ENCODE results near the gene CAMSAP1. TPM values are rescaled to one million over a fixed set of nuclear protein-coding genes. Genes with fewer than 3 reads are reported as not detected.

Gene CAMSAP1
- total and polyA plus RNA-seq, 2 donors (not counting 1 experiment from before 2014, with no cell fraction given): 6.6 to 31.0 TPM

GRCh38 chr9:135902655-135903357, 4.5 kb downstream of the CAMSAP1 start:
- Histone ChIP-seq H3K4me1 (ENCODE audit: control insufficient read depth in 2 of 2, insufficient read depth in 2 of 2, low read length in 2 of 2) (peaks cover 6 to 9% of the 10 kb centered on the region in 2 donors), H4K20me1 (ENCODE audit: control insufficient read depth, insufficient read depth, low read length, poor library complexity, severe bottlenecking) (peaks cover 31% of the 10 kb centered on the region), H3K27me3 (replicated peaks in 1 of 4; ENCODE audit: control extremely low read depth in 1 of 4, control insufficient read depth in 3 of 4, insufficient read depth in 4 of 4, low read length in 3 of 4) (no peaks in the 10 kb centered on the region), H3K4me2 (replicated peaks; ENCODE audit: low read depth, low read length, poor library complexity, severe bottlenecking) (no peak overlapping the region), H3K9ac (ENCODE audit: low read length) (no peak overlapping the region), H3K79me2 (ENCODE audit: control insufficient read depth, insufficient read depth, low read length) (peaks cover 79% of the 10 kb centered on the region), H3K4me3 (ENCODE audit: control extremely low read depth in 1 of 5, extremely low read depth in 1 of 5, insufficient read depth in 1 of 5, low read depth in 2 of 5, low read length in 4 of 5) (no peak overlapping the region), H3K27ac (ENCODE audit: low read length in 2 of 2) (no peak overlapping the region), H3K9me3 (ENCODE audit: control extremely low read depth in 1 of 3, control insufficient read depth in 2 of 3, insufficient read depth in 1 of 3, low read length in 2 of 3) (peaks cover 0 to 4% (median 0%) of the 10 kb centered on the region in 3 donors), H2AFZ (ENCODE audit: insufficient read depth, low read depth, low read length, poor library complexity, severe bottlenecking) (no peak overlapping the region), H3K36me3 (replicated peaks in 1 of 2; ENCODE audit: control extremely low read depth in 1 of 2, control insufficient read depth in 1 of 2, extremely low read depth in 1 of 2, insufficient read depth in 2 of 2, low read length in 1 of 2) (no peaks in the 10 kb centered on the region)
- H3K27ac Mint-ChIP-seq: no peak overlapping the region
- no peak overlapping the region for H3K4me3 Mint-ChIP-seq
- H3K4me1 Mint-ChIP-seq: peaks cover 36% of the 10 kb centered on the region
- WGBS (ENCODE audit: insufficient coverage): 99% methylated on average over 10 of the region's 12 CpGs
- ChIA-PET CTCF (no interaction called here), POLR2A (no interaction called here)
- no peaks in the 10 kb centered on the region for H3K27me3 Mint-ChIP-seq
- ATAC-seq (ENCODE audit: low read depth) (no peak), DNase-seq (no peak)
- intact Hi-C loops (cut with micrococcal nuclease): no loop called here
- H3K9me3 Mint-ChIP-seq (ENCODE audit: insufficient read depth): no peaks in the 10 kb centered on the region
- no peak for TF ChIP-seq EZH2 (IDR thresholded peaks at IDR 0.05; ENCODE audit: borderline replicate concordance, insufficient read depth, low read depth, low read length, poor library complexity, severe bottlenecking)
- no peak for TF ChIP-seq CTCF (IDR thresholded peaks at IDR 0.05)

- Histone ChIP-seq H3K4me2 (replicated peaks; ENCODE audit: low read depth, low read length, poor library complexity, severe bottlenecking) (no peak overlapping the region), H3K9me3 (ENCODE audit: control extremely low read depth in 1 of 3, control insufficient read depth in 2 of 3, insufficient read depth in 1 of 3, low read length in 2 of 3) (peaks cover 0 to 4% (median 0%) of the 10 kb centered on the region in 3 donors), H3K9ac (ENCODE audit: low read length) (no peak overlapping the region), H3K4me3 (ENCODE audit: control extremely low read depth in 1 of 5, extremely low read depth in 1 of 5, insufficient read depth in 1 of 5, low read depth in 2 of 5, low read length in 4 of 5) (no peak overlapping the region), H3K27me3 (replicated peaks in 1 of 4; ENCODE audit: control extremely low read depth in 1 of 4, control insufficient read depth in 3 of 4, insufficient read depth in 4 of 4, low read length in 3 of 4) (no peaks in the 10 kb centered on the region), H2AFZ (ENCODE audit: insufficient read depth, low read depth, low read length, poor library complexity, severe bottlenecking) (no peak overlapping the region), H3K27ac (ENCODE audit: low read length in 2 of 2) (no peak overlapping the region), H3K36me3 (replicated peaks in 1 of 2; ENCODE audit: control extremely low read depth in 1 of 2, control insufficient read depth in 1 of 2, extremely low read depth in 1 of 2, insufficient read depth in 2 of 2, low read length in 1 of 2) (no peaks in the 10 kb centered on the region), H3K4me1 (ENCODE audit: control insufficient read depth in 2 of 2, insufficient read depth in 2 of 2, low read length in 2 of 2) (peaks cover 6 to 9% of the 10 kb centered on the region in 2 donors), H3K79me2 (ENCODE audit: control insufficient read depth, insufficient read depth, low read length) (peaks cover 87% of the 10 kb centered on the region), H4K20me1 (ENCODE audit: control insufficient read depth, insufficient read depth, low read length, poor library complexity, severe bottlenecking) (peaks cover 38% of the 10 kb centered on the region)
- 96% methylated on average over 2 of the region's 2 CpGs for WGBS (ENCODE audit: insufficient coverage)
- TF ChIP-seq EZH2 (IDR thresholded peaks at IDR 0.05; ENCODE audit: borderline replicate concordance, insufficient read depth, low read depth, low read length, poor library complexity, severe bottlenecking) (no peak), CTCF (IDR thresholded peaks at IDR 0.05) (no peak)
- no peak overlapping the region for H3K27ac Mint-ChIP-seq
- no peak for DNase-seq
- CTCF ChIA-PET: no interaction called here
- no peak for ATAC-seq (ENCODE audit: low read depth)
- H3K9me3 Mint-ChIP-seq (ENCODE audit: insufficient read depth): no peaks in the 10 kb centered on the region
- peaks cover 41% of the 10 kb centered on the region for H3K4me1 Mint-ChIP-seq
- no peak overlapping the region for H3K4me3 Mint-ChIP-seq
- no peaks in the 10 kb centered on the region for H3K27me3 Mint-ChIP-seq
- intact Hi-C loops (cut with micrococcal nuclease): no loop called here
- POLR2A ChIA-PET: no interaction called here
Observed at GRCh38 chr9:135901826-135902225, 5.5 kb downstream of the CAMSAP1 start.
